Subcutaneous adipose tissue (tissue), 4 donors: ENCODE measurements around the gene PCSK6. TPM values are rescaled to one million over a fixed set of nuclear protein-coding genes. Genes with fewer than 3 reads are reported as not detected.

Experiments used
- CTCF ChIP-seq: fragments of 450-650 bp; IDR thresholded peaks from one replicate; pipeline ENCODE4 v1.5.1; 2016; ENCODE audit warnings: low read depth, mild to moderate bottlenecking, control low read depth, antibody characterized with exemption, moderate library complexity
- total RNA-seq, 4 donors: library from RNA; depleted of rRNA; stranded (reverse); fragments of >200 nt; gene quantifications; one replicate each; pipeline ENCODE4 v1.1.0, GENCODE V29; 2016

PCSK6 gene
- total RNA-seq, 4 donors from 2014 or later, result 4.4 to 8.7 (median 5.9) TPM

- TF ChIP-seq CTCF, result no peak
Measured at GRCh38 chr15:101397521-101398003, 91.9 kb downstream of the PCSK6 start.

- TF ChIP-seq CTCF, result no peak
Measured at GRCh38 chr15:101396484-101397261, 92.8 kb downstream of the PCSK6 start.

- no peak for TF ChIP-seq CTCF
Measured at GRCh38 chr15:101394654-101395053, 94.9 kb downstream of the PCSK6 start.

GRCh38 chr15:101394056-101394630, 95.4 kb downstream of the PCSK6 start:
- no peak for TF ChIP-seq CTCF

GRCh38 chr15:101393172-101393571, 96.3 kb downstream of the PCSK6 start:
- TF ChIP-seq CTCF, result no peak

- no peak for TF ChIP-seq CTCF
Measured at GRCh38 chr15:101391981-101392640, 97.4 kb downstream of the PCSK6 start.

- no peak for TF ChIP-seq CTCF
Measured at GRCh38 chr15:101391431-101391830, 98.1 kb downstream of the PCSK6 start.
